GM11168 (cell line): ENCODE data around the gene ZBTB8B.

Experiments
- in situ Hi-C: fragments of 300-500 bp; cut with MboI; formaldehyde crosslinking; loops from one replicate; pipeline ENCODE4 v1.12.0; 2022; ENCODE audit warnings: low sequenced_read_pairs; ENCODE audit not compliant: unreplicated experiment

Gene ZBTB8B

GRCh38 chr1:32501865-32502264, 37.0 kb downstream of the ZBTB8B start:
- in situ Hi-C loops: loop anchor here (25.0 kb wide), 1 partner anchor 260 kb away; no protein-coding TSS in a partner anchor

GRCh38 chr1:32503153-32503552, 38.3 kb downstream of the ZBTB8B start:
- in situ Hi-C loops: loop anchor here (25.0 kb wide), 1 partner anchor 259 kb away; no protein-coding TSS in a partner anchor

- in situ Hi-C loops: loop anchor here (25.0 kb wide), 1 partner anchor 255 kb away; no protein-coding TSS in a partner anchor
Measured at GRCh38 chr1:32507021-32507420, 42.1 kb downstream of the ZBTB8B start.

- in situ Hi-C loops: loop anchor here (25.0 kb wide), 1 partner anchor 254 kb away; no protein-coding TSS in a partner anchor
Measured at GRCh38 chr1:32508761-32509160, 43.9 kb downstream of the ZBTB8B start.

GRCh38 chr1:32509939-32510338, 45.1 kb downstream of the ZBTB8B start:
- in situ Hi-C loops: loop anchor here (25.0 kb wide), 1 partner anchor 252 kb away; no protein-coding TSS in a partner anchor
